Measurements from ENCODE around the gene COL15A1. TPM values are rescaled to one million over a fixed set of nuclear protein-coding genes. Genes with fewer than 3 reads are reported as not detected.

The COL15A1 gene
- total RNA-seq, 1 experiment from 2014 or later, result not detected

GRCh38 chr9:99023831-99024230 is 80.1 kb downstream of the COL15A1 start:
- Histone ChIP-seq H3K4ac (ENCODE audit: low read depth, low read length) (no peak overlapping the region), H4K91ac (ENCODE audit: insufficient read length, low read depth, low read length) (no peak overlapping the region), H2BK12ac (ENCODE audit: insufficient read length, low read depth, low read length) (no peak overlapping the region), H3K4me2 (ENCODE audit: insufficient read depth, insufficient read length, low read length) (no peak overlapping the region), H2BK15ac (ENCODE audit: low read depth, low read length) (no peak overlapping the region), H2BK5ac (ENCODE audit: insufficient read length, low read length) (no peak overlapping the region), H3K9ac (ENCODE audit: extremely low read depth, insufficient read length, low read length) (no peak overlapping the region), H2BK20ac (ENCODE audit: low read depth, low read length, poor library complexity, severe bottlenecking) (no peak overlapping the region), H2AK5ac (ENCODE audit: insufficient read length, low read length) (no peak overlapping the region), H2BK120ac (ENCODE audit: low read depth, low read length, poor library complexity, severe bottlenecking) (no peak overlapping the region), H3K79me2 (ENCODE audit: insufficient read depth, low read length) (no peaks in the 10 kb centered on the region), H3K23me2 (ENCODE audit: insufficient read length, low read depth, low read length, poor library complexity, severe bottlenecking) (no peaks in the 10 kb centered on the region), H3K27ac (ENCODE audit: insufficient read length, low read depth, low read length) (no peak overlapping the region), H3K23ac (ENCODE audit: insufficient read length, low read depth, low read length) (no peak overlapping the region), H3K27me3 (ENCODE audit: insufficient read depth, low read length) (no peaks in the 10 kb centered on the region), H3K18ac (ENCODE audit: insufficient read length, low read depth, low read length) (no peak overlapping the region), H3K4me1 (ENCODE audit: insufficient read depth, low read length) (no peaks in the 10 kb centered on the region), H4K5ac (ENCODE audit: insufficient read length, low read depth, low read length) (no peak overlapping the region), H3K79me1 (ENCODE audit: insufficient read depth, low read depth, low read length, poor library complexity, severe bottlenecking) (no peaks in the 10 kb centered on the region), H2AFZ (ENCODE audit: low read length) (no peak overlapping the region), H3T11ph (ENCODE audit: low read length) (no peak overlapping the region), H3K9me3 (ENCODE audit: control insufficient read depth, low read depth, low read length) (no peaks in the 10 kb centered on the region), H4K20me1 (ENCODE audit: control insufficient read depth, insufficient read depth, insufficient read length) (no peaks in the 10 kb centered on the region), H3K56ac (ENCODE audit: insufficient read length, low read depth, low read length) (no peak overlapping the region), H3K14ac (ENCODE audit: insufficient read depth, low read length) (no peak overlapping the region), H4K8ac (replicated peaks; ENCODE audit: insufficient read length, low read depth, low read length) (no peak overlapping the region)
- Mint-ChIP-seq H3K36me3 (ENCODE audit: insufficient read depth in 1 of 3, low read depth in 3 of 3) (no peaks in the 10 kb centered on the region; a peak in 2 of 7 replicates), H3K4me3 (no peak overlapping the region), H3K9me3 (peaks cover 0 to 2% of the 10 kb centered on the region in 2 experiments; a peak in 1 of 5 replicates), H3K4me1 (peaks cover 4 to 5% of the 10 kb centered on the region in 2 experiments; a peak in 1 of 4 replicates), H3K27ac (no peak overlapping the region; a peak in 2 of 7 replicates), H3K27me3 (ENCODE audit: low read depth) (peaks cover 10% of the 10 kb centered on the region)
- TF ChIP-seq CTCF (conservative IDR thresholded peaks at IDR 0.05), result no peak
- DNase-seq, result no peak
- no CpG with 5 or more reads among the region's 1 CpG for WGBS (ENCODE audit: extremely low coverage, insufficient read length, low lambda C conversion rate)
